Measurements from ENCODE around the gene MTMR2. TPM values are rescaled to one million over a fixed set of nuclear protein-coding genes. Genes with fewer than 3 reads are reported as not detected.

MTMR2 gene
- total and polyA plus RNA-seq, 9 of the 15 experiments (the other 6 are each of a cell fraction or from before 2014, with no cell fraction given), result 12.6 to 35.8 (median 25.2) TPM

- no peak for TF ChIP-seq KAT8 (IDR thresholded peaks at IDR 0.05; ENCODE audit: low read depth)
- no peak for TF ChIP-seq FOXP1 (CRISPR knock-in tag; IDR thresholded peaks at IDR 0.05)
- TF ChIP-seq SIN3B (IDR thresholded peaks at IDR 0.05; ENCODE audit: low read depth), result peak; percentile 98
- peak; percentile 85 for TF ChIP-seq KLF1 (tag; IDR thresholded peaks at IDR 0.05)
- 0 out of 2 replicates have a peak, but pooled peaks have one; percentile 15 for TF ChIP-seq PHB2 (IDR thresholded peaks at IDR 0.05; ENCODE audit: low read depth)
- TF ChIP-seq KDM5B (IDR thresholded peaks at IDR 0.05; ENCODE audit: insufficient replicate concordance, low read depth, low read length), result peak; percentile 97
- TF ChIP-seq SIN3A (IDR thresholded peaks at IDR 0.05; ENCODE audit: borderline replicate concordance in 2 of 2, control insufficient read depth in 1 of 2, low read depth in 2 of 2, low read length in 2 of 2), result no peak
- TF ChIP-seq ZNF239 (CRISPR knock-in tag; IDR thresholded peaks at IDR 0.05), result peak; percentile 5; the same call in 1 of the 2 replicates
- TF ChIP-seq SUPT5H (IDR thresholded peaks at IDR 0.05), result peak; percentile 98
- TF ChIP-seq U2AF1 (optimal IDR thresholded peaks at IDR 0.05; ENCODE audit: low read depth, low read length), result peak; percentile 62
- peak; percentile 72 for TF ChIP-seq THAP12 (CRISPR knock-in tag; IDR thresholded peaks at IDR 0.05)
- TF ChIP-seq FOS (IDR thresholded peaks at IDR 0.05; ENCODE audit: extremely low read depth, insufficient read length), result no peak
- no peak for TF ChIP-seq PCBP2 (IDR thresholded peaks at IDR 0.05; ENCODE audit: low read depth, low read length, poor library complexity, severe bottlenecking)
- TF ChIP-seq MTF1 (CRISPR knock-in tag; IDR thresholded peaks at IDR 0.05; ENCODE audit: borderline replicate concordance), result no peak
- TF ChIP-seq MIER1 (IDR thresholded peaks at IDR 0.05; ENCODE audit: low read depth), result no peak
- peak; percentile 86 to 92; a peak in 3 of 4 replicates for TF ChIP-seq UBTF (IDR thresholded peaks at IDR 0.05; ENCODE audit: borderline replicate concordance in 1 of 2, low read depth in 2 of 2, low read length in 2 of 2)
- 0 out of 2 replicates have a peak, but pooled peaks have one; percentile 60 for TF ChIP-seq SRSF3 (IDR thresholded peaks at IDR 0.05; ENCODE audit: insufficient read depth, low read length)
- TF ChIP-seq TAF1 (IDR thresholded peaks at IDR 0.05; ENCODE audit: control insufficient read depth, extremely low read depth, insufficient read depth, low read length, severe bottlenecking), result peak; percentile 81
- TF ChIP-seq ZNF197 (CRISPR knock-in tag; IDR thresholded peaks at IDR 0.05; ENCODE audit: low read depth), result 0 out of 2 replicates have a peak, but pooled peaks have one; percentile 20
- TF ChIP-seq XRCC4 (IDR thresholded peaks at IDR 0.05; ENCODE audit: extremely low read depth, insufficient read depth, insufficient read length), result no peak
- peak; percentile 36 to 52; a peak in 2 of 4 replicates for TF ChIP-seq NONO (IDR thresholded peaks at IDR 0.05; ENCODE audit: low read depth in 2 of 2, low read length in 1 of 2)
- TF ChIP-seq NR2C2 (CRISPR knock-in tag; IDR thresholded peaks at IDR 0.05), result no peak
- TF ChIP-seq NR2C2 (tag; IDR thresholded peaks at IDR 0.05), result 0 out of 2 replicates have a peak, but pooled peaks have one; percentile 14
- no peak for TF ChIP-seq KDM1A (IDR thresholded peaks at IDR 0.05)
These were observed at the start of gene MTMR2 (continued) for GRCh38 chr11:95923728-95924413.
